PC-3 (cell line): ENCODE results near the gene CIP2A. TPM values are rescaled to one million over a fixed set of nuclear protein-coding genes. Genes with fewer than 3 reads are reported as not detected.

Experiments
- ATAC-seq: fragments of 200-7000 bp; cut with Tn5 transposase; 2 replicates; pipeline ENCODE4 v1.9.1; 2020; ENCODE audit warnings: mild to moderate bottlenecking, moderate library complexity
- BruUV-seq: library from RNA; stranded (reverse); fragments of 400-500 nt; replicated peaks from 2 replicates; lab custom pipeline; 2021; lab: Mats Ljungman, UMichigan
- CTCF ChIA-PET: fragments of 300-600 bp; sonication (Branson Sonifier 250); formaldehyde crosslinking; loops from one replicate; lab custom pipeline; 2022; ENCODE audit warnings: antibody characterized with exemption; lab: Charles Lee
- POLR2A ChIA-PET: fragments of 300-600 bp; sonication (Branson Sonifier 250); formaldehyde crosslinking; loops from one replicate; lab custom pipeline; 2022; ENCODE audit warnings: antibody characterized with exemption; ENCODE audit not compliant: unreplicated experiment; lab: Charles Lee
- DNase-seq: peaks from one replicate; pipeline ENCODE4 v3.0.0-alpha.2; 2015
- H2AFZ ChIP-seq: fragments of 300-600 bp; sonication (generic); 2 replicates; pipeline ENCODE4 v1.6.0; 2016; ENCODE audit warnings: antibody characterized with exemption, low read length
- H3F3A ChIP-seq: fragments of 300-600 bp; sonication (generic); one replicate; pipeline ENCODE4 v1.6.0; 2017; ENCODE audit warnings: antibody characterized with exemption, low read length, control low read depth, mild to moderate bottlenecking; ENCODE audit not compliant: unreplicated experiment
- H3K27ac ChIP-seq: fragments of 300-600 bp; sonication (generic); 2 replicates; pipeline ENCODE4 v1.5.1; 2016; ENCODE audit warnings: mild to moderate bottlenecking, low read length
- H3K27me3 ChIP-seq: fragments of 300-600 bp; sonication (generic); 2 replicates; pipeline ENCODE4 v1.6.1; 2016; ENCODE audit warnings: low read length, mixed read lengths
- H3K36me3 ChIP-seq: fragments of 300-600 bp; sonication (generic); 2 replicates; pipeline ENCODE4 v1.6.1; 2016; ENCODE audit warnings: low read depth, mixed run types, low read length, mixed read lengths
- H3K4me1 ChIP-seq: fragments of 300-600 bp; sonication (generic); 2 replicates; pipeline ENCODE4 v1.5.1; 2016; ENCODE audit warnings: low read length; ENCODE audit not compliant: insufficient read depth
- H3K4me2 ChIP-seq: fragments of 300-600 bp; sonication (generic); 2 replicates; pipeline ENCODE4 v1.6.0; 2016; ENCODE audit warnings: low read length
- H3K4me3 ChIP-seq: fragments of 300-600 bp; sonication (generic); 2 replicates; pipeline ENCODE4 v1.5.1; 2016; ENCODE audit warnings: mild to moderate bottlenecking, low read length, mixed read lengths
- H3K79me2 ChIP-seq: fragments of 300-600 bp; sonication (generic); 2 replicates; pipeline ENCODE4 v1.6.1; 2017; ENCODE audit warnings: low read length, mixed read lengths
- H3K9ac ChIP-seq: fragments of 300-600 bp; sonication (generic); 2 replicates; pipeline ENCODE4 v1.6.0; 2016; ENCODE audit warnings: mild to moderate bottlenecking, low read length
- H3K9me2 ChIP-seq: fragments of 300-600 bp; sonication (generic); replicated peaks from 2 replicates; pipeline ENCODE4 v1.6.1; 2016; ENCODE audit warnings: mixed run types, low read length, mixed read lengths
- H3K9me3 ChIP-seq: fragments of 300-600 bp; sonication (generic); 2 replicates; pipeline ENCODE4 v1.6.1; 2016; ENCODE audit warnings: low read length, mixed read lengths
- H4K20me1 ChIP-seq: fragments of 300-600 bp; sonication (generic); 2 replicates; pipeline ENCODE4 v1.6.1; 2016; ENCODE audit warnings: low read length, mixed read lengths
- CTCF ChIP-seq: fragments of 300-600 bp; sonication (generic); conservative IDR thresholded peaks from 2 replicates; pipeline ENCODE4 v1.5.1; 2017; ENCODE audit warnings: antibody characterized with exemption, low read depth, mild to moderate bottlenecking, low read length
- EZH2 ChIP-seq: fragments of 300-600 bp; sonication (generic); IDR thresholded peaks from one replicate; pipeline ENCODE4 v1.6.1; 2017; ENCODE audit warnings: antibody characterized with exemption, mild to moderate bottlenecking, low read length; ENCODE audit not compliant: unreplicated experiment
- EZH2phosphoT487 ChIP-seq: fragments of 300-600 bp; sonication (generic); IDR thresholded peaks from 2 replicates; pipeline ENCODE4 v1.6.1; 2018; ENCODE audit warnings: mild to moderate bottlenecking, antibody characterized with exemption, low read length, borderline replicate concordance
- intact Hi-C: fragments of 100-400 bp; cut with micrococcal nuclease; formaldehyde crosslinking; loops from 2 replicates; pipeline ENCODE4 v1.9.0; 2023
- total RNA-seq: library from RNA; depleted of rRNA; stranded (reverse); fragments of >200 nt; gene quantifications from 2 replicates; pipeline ENCODE4 v1.2.3, GENCODE V29; 2014

CIP2A gene
- total RNA-seq, 1 experiment from 2014 or later = 47.9 TPM

DNA sequence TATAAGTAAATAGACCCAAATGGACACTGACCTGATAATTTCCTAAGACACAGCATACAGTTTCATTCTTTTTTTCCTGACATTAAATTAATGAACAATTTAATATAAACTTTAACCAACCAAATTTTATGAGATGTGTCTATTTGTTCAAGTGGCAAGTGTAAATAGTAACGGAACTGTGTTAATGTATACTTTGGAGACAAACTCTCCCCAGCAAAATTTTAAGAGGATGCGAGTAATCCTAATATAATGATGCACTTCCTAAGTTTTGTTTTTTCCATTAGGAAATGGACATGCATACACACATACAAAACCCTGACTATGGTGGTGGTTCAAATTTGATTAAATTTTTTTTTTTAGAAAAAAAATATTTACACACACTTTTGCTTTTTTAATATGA is 40.4 kb downstream of the CIP2A start:
- H3K9ac ChIP-seq = peak overlapping the region; percentile 42
- no peak overlapping the region for H3K4me3 ChIP-seq
- no peaks in the 10 kb centered on the region for H3K9me3 ChIP-seq
- intact Hi-C loops = loop anchor here (1.0 to 2.0 kb wide), 2 partner anchors 54 to 326 kb away; partner anchors contain the start of gene IFT57
- H4K20me1 ChIP-seq = 0 out of 2 replicates have a peak, but pooled peaks cover 4% of the 10 kb centered on the region
- BruUV-seq = no TSS peak
- TF ChIP-seq EZH2 = no peak
- no peak for TF ChIP-seq CTCF
- no peak for TF ChIP-seq EZH2phosphoT487
- H3K4me2 ChIP-seq = peak overlapping the region; percentile 65
- no peak overlapping the region for H2AFZ ChIP-seq
- CTCF ChIA-PET = no interaction called here
- peak overlapping the region; percentile 82 for H3K27ac ChIP-seq
- peaks cover 15% of the 10 kb centered on the region for H3K36me3 ChIP-seq
- POLR2A ChIA-PET = no interaction called here
- ATAC-seq (peak; percentile 85), DNase-seq (peak; percentile 60)
- no peaks in the 10 kb centered on the region for H3K79me2 ChIP-seq
- H3K9me2 ChIP-seq = no peaks in the 10 kb centered on the region
- no peaks in the 10 kb centered on the region for H3K27me3 ChIP-seq
- H3K4me1 ChIP-seq = peaks cover 23% of the 10 kb centered on the region
- no peaks in the 10 kb centered on the region for H3F3A ChIP-seq

- intact Hi-C loops = loop anchor here (1.0 to 2.0 kb wide), 2 partner anchors 53 to 326 kb away; partner anchors contain the start of gene IFT57
- POLR2A ChIA-PET = no interaction called here
- peak overlapping the region; percentile 65 for H3K4me2 ChIP-seq
- no peaks in the 10 kb centered on the region for H3K27me3 ChIP-seq
- H3K9ac ChIP-seq = peak overlapping the region; percentile 37
- H4K20me1 ChIP-seq = 0 out of 2 replicates have a peak, but pooled peaks cover 4% of the 10 kb centered on the region
- CTCF ChIA-PET = no interaction called here
- H3K36me3 ChIP-seq = peaks cover 20% of the 10 kb centered on the region
- no peaks in the 10 kb centered on the region for H3K9me2 ChIP-seq
- peak; percentile 64 for ATAC-seq
- TF ChIP-seq CTCF (no peak), EZH2 (no peak), EZH2phosphoT487 (no peak)
- H3F3A ChIP-seq = no peaks in the 10 kb centered on the region
- peaks cover 23% of the 10 kb centered on the region for H3K4me1 ChIP-seq
- H2AFZ ChIP-seq = no peak overlapping the region
- no peaks in the 10 kb centered on the region for H3K79me2 ChIP-seq
- DNase-seq = peak; percentile 19
- H3K9me3 ChIP-seq = no peaks in the 10 kb centered on the region
- H3K4me3 ChIP-seq = no peak overlapping the region
- H3K27ac ChIP-seq = peak overlapping the region; percentile 82
- BruUV-seq = TSS peak; percentile 55
These were observed 40.9 kb downstream of the CIP2A start for GRCh38 chr3:108548304-108548703.

DNA sequence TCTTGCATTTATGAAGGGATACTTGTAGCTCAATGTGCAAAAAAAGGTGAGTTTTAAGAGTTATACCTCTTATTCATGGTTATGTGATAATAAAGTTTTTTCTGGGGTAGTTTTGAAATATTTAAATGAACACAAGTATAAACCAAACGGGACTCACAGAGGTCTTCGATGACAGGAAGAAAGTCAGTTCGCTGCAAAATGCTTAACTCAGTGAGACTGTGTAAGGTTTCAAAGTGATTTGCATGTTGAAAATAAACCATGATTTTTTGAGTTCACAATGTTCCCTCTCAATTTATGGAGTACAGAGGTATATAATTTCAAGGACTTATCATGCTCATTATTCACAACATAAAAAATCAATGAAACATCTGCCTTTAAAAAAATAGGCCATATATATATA is 42.5 kb downstream of the CIP2A start:
- H3K4me3 ChIP-seq = no peak overlapping the region
- ChIA-PET CTCF (no interaction called here), POLR2A (no interaction called here)
- no peaks in the 10 kb centered on the region for H3K79me2 ChIP-seq
- no peak for DNase-seq
- no peak overlapping the region for H3K27ac ChIP-seq
- H4K20me1 ChIP-seq = no peaks in the 10 kb centered on the region
- BruUV-seq = no TSS peak
- no peak overlapping the region for H3K9ac ChIP-seq
- no peak for ATAC-seq
- H3K36me3 ChIP-seq = peaks cover 16% of the 10 kb centered on the region
- no peak overlapping the region for H3K4me2 ChIP-seq
- no peak for TF ChIP-seq EZH2
- no peak for TF ChIP-seq CTCF
- TF ChIP-seq EZH2phosphoT487 = no peak
- H3F3A ChIP-seq = no peaks in the 10 kb centered on the region
- H3K9me3 ChIP-seq = no peaks in the 10 kb centered on the region
- H2AFZ ChIP-seq = no peak overlapping the region
- H3K4me1 ChIP-seq = peaks cover 23% of the 10 kb centered on the region
- intact Hi-C loops = no loop called here
- H3K27me3 ChIP-seq = no peaks in the 10 kb centered on the region
- no peaks in the 10 kb centered on the region for H3K9me2 ChIP-seq
